GM12878 (cell line): ENCODE results near the gene SMAD2.

Source experiments
- EZH2 ChIP-seq: IDR thresholded peaks from 2 replicates; pipeline ENCODE4 v1.6.1; 2012; ENCODE audit warnings: low read depth, mild to moderate bottlenecking, control low read depth, inconsistent platforms, low read length, borderline replicate concordance; ENCODE audit not compliant: control insufficient read depth
- TF ChIP-seq, protein P1 (sequence below): fragments of 450-650 bp; formaldehyde crosslinking; IDR thresholded peaks from 2 replicates; pipeline ENCODE4 v1.4.0; 2020; ENCODE audit warnings: mild to moderate bottlenecking, moderate library complexity
- TF ChIP-seq, protein P2 (sequence below), 3 experiments: IDR thresholded peaks in 2 of 3; conservative IDR thresholded peaks in 1 of 3; 2 replicates each; pipeline ENCODE4 v1.5.1; 2011; ENCODE audit warnings: low read depth in 3 of 3, low read length in 3 of 3, mild to moderate bottlenecking in 3 of 3, control low read depth in 2 of 3, moderate library complexity in 2 of 3, inconsistent platforms in 1 of 3, mixed read lengths in 1 of 3; ENCODE audit not compliant: control insufficient read depth in 2 of 3, insufficient read depth in 1 of 3; ENCODE audit errors: extremely low read depth in 1 of 3
- TF ChIP-seq, protein P3 (sequence below): IDR thresholded peaks from 2 replicates; pipeline ENCODE4 v1.6.1; 2012; ENCODE audit warnings: low read depth, low read length, improper control_type of control experiment

DNA sequence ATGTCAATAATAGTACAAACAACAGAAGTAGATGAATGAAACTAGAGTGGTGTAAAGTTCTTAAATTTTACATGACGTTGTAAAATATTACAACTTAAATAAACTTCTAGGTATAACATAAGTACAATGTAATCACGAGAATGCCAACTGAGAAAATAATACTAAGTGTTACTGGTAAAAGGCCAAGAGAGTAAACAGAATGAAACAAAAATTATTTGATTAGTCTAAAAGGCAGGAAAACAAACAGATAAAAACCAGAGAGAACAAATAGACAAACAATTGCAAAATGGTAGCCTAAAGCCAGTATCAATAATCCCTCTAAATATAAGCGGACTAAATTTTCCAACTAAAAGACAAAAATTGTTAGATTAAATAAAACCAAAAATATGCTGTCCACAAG is 71.9 kb downstream of the SMAD2 start:
- TF ChIP-seq, protein P1, sequence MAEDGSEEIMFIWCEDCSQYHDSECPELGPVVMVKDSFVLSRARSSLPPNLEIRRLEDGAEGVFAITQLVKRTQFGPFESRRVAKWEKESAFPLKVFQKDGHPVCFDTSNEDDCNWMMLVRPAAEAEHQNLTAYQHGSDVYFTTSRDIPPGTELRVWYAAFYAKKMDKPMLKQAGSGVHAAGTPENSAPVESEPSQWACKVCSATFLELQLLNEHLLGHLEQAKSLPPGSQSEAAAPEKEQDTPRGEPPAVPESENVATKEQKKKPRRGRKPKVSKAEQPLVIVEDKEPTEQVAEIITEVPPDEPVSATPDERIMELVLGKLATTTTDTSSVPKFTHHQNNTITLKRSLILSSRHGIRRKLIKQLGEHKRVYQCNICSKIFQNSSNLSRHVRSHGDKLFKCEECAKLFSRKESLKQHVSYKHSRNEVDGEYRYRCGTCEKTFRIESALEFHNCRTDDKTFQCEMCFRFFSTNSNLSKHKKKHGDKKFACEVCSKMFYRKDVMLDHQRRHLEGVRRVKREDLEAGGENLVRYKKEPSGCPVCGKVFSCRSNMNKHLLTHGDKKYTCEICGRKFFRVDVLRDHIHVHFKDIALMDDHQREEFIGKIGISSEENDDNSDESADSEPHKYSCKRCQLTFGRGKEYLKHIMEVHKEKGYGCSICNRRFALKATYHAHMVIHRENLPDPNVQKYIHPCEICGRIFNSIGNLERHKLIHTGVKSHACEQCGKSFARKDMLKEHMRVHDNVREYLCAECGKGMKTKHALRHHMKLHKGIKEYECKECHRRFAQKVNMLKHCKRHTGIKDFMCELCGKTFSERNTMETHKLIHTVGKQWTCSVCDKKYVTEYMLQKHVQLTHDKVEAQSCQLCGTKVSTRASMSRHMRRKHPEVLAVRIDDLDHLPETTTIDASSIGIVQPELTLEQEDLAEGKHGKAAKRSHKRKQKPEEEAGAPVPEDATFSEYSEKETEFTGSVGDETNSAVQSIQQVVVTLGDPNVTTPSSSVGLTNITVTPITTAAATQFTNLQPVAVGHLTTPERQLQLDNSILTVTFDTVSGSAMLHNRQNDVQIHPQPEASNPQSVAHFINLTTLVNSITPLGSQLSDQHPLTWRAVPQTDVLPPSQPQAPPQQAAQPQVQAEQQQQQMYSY (CRISPR knock-in tag): no peak
- no peak for TF ChIP-seq EZH2
- TF ChIP-seq, protein P2, sequence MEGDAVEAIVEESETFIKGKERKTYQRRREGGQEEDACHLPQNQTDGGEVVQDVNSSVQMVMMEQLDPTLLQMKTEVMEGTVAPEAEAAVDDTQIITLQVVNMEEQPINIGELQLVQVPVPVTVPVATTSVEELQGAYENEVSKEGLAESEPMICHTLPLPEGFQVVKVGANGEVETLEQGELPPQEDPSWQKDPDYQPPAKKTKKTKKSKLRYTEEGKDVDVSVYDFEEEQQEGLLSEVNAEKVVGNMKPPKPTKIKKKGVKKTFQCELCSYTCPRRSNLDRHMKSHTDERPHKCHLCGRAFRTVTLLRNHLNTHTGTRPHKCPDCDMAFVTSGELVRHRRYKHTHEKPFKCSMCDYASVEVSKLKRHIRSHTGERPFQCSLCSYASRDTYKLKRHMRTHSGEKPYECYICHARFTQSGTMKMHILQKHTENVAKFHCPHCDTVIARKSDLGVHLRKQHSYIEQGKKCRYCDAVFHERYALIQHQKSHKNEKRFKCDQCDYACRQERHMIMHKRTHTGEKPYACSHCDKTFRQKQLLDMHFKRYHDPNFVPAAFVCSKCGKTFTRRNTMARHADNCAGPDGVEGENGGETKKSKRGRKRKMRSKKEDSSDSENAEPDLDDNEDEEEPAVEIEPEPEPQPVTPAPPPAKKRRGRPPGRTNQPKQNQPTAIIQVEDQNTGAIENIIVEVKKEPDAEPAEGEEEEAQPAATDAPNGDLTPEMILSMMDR (IDR thresholded peaks at IDR 0.05 in 2 of 3, conservative IDR thresholded peaks at IDR 0.05 in 1 of 3; ENCODE audit: control insufficient read depth in 2 of 3, extremely low read depth in 1 of 3, insufficient read depth in 1 of 3, low read depth in 3 of 3, low read length in 3 of 3): no peak
- TF ChIP-seq, protein P3, sequence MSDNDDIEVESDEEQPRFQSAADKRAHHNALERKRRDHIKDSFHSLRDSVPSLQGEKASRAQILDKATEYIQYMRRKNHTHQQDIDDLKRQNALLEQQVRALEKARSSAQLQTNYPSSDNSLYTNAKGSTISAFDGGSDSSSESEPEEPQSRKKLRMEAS: no peak
